GM21723 (cell line): ENCODE results near the gene DAAM2.

Experiments used
- ATAC-seq: cut with Tn5 transposase; IDR thresholded peaks from one replicate; pipeline ENCODE4 v1.9.1; 2021; ENCODE audit warnings: mild to moderate bottlenecking, moderate library complexity; ENCODE audit not compliant: unreplicated experiment

Gene DAAM2

DNA sequence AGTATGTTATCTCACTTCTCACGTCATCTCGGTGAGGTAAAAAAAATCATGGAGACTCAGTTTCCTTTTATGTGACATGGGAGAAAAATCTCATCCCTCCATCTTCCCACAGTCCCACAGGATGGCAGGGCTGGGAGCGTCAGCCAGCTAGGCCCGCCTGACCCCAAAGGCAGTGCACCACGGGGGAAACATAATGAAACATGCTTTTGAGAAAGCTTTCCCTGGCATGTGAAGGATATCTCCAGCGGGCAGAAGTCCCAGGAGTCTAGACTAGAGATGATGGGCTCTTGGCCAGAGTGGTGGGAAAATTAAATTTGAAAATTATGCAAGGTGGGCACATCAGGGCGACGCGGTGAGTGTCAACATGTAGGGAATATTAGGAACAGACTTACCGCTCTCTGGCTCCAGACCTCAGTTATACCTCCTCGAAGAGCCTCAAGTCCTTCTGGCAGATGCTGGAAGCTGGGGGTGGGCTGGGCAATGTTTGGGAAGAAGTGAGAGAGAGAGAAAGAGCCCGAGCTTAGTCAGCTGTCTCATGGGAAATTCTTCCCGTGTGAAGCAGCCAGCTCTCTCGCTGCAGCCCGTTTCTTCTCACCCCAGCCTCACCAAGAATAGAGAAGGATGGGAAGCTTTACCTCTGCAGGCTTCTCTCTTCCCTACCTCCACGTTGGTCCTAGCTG lies 89.8 kb downstream of the DAAM2 start:
- ATAC-seq: no peak

DNA sequence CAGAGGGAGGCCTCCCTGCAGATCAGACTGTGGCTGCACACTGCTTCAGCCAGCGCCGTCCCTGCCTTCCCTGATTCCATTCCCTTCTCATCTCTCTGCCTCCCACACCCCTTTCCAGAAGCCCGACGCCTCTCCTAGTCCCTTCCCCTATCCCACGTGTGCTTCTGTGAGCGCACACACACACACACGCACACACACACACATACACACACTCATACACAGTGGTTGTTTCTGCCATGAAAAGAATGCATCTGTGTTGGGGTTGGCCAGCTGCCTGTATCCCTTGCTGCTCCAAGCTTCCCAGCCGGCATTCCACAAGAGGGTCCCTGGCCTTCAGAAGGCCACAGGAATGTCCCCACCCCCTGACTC lies 90.3 kb downstream of the DAAM2 start:
- ATAC-seq: no peak

DNA sequence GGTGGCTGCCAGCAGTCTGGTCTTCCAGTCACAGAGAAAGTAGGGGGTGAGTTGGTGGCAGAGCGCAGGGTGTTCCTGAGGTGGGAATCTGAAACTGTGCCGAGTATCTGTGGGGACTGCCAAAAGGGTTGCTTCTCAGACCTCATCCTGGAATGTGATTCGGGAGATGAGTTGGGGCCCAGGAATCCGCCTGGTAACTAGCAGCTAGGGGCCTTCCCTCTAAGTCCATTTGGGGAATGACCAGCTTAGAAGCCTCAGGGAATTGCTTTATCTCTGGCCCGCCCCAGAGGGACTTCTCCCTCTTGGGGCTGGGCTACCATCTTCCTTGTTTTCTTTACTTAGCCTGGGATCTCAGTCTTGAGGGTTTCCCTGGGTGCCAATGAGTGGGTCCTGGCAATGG lies 92.5 kb downstream of the DAAM2 start:
- no peak for ATAC-seq

DNA sequence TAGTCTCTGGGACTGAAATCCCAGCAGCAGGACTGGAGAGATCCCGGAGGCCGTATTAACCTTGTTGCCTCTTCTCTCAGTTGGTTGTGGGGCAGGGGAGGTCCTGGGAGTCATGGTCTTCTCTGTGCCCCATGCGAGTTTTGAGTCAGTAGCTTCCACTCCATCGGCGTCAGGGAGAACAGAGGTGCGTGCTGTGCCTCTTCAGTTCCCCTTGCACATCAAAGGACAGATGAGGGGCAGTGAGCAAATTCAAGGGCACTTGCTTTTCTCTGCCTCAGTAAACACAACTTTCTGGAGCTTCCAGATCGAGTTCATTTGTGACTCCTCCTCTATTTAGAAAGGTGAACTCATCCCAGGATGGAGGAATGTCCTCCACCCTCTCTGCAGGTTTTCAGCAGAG lies 93.5 kb downstream of the DAAM2 start:
- no peak for ATAC-seq

DNA sequence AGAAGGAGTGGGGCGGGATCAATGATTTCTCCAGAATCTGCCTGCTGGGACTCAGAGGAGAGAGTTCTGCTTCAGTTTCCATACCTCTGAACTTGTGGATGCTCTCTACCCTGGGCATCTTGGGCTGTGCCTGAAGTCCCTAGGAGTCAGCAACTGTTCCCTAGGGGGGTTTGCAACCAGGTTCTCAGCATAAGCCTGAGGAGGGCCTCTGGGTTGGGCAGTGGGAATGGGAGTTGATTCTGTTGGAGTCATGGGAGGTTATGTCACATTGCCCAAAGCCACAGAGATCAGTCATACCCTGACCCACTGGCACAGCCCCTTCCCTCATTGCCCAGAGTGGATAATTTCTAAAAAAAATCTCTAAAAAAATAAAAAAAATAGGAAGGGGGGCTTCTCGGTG lies 94.7 kb downstream of the DAAM2 start:
- ATAC-seq: no peak

DNA sequence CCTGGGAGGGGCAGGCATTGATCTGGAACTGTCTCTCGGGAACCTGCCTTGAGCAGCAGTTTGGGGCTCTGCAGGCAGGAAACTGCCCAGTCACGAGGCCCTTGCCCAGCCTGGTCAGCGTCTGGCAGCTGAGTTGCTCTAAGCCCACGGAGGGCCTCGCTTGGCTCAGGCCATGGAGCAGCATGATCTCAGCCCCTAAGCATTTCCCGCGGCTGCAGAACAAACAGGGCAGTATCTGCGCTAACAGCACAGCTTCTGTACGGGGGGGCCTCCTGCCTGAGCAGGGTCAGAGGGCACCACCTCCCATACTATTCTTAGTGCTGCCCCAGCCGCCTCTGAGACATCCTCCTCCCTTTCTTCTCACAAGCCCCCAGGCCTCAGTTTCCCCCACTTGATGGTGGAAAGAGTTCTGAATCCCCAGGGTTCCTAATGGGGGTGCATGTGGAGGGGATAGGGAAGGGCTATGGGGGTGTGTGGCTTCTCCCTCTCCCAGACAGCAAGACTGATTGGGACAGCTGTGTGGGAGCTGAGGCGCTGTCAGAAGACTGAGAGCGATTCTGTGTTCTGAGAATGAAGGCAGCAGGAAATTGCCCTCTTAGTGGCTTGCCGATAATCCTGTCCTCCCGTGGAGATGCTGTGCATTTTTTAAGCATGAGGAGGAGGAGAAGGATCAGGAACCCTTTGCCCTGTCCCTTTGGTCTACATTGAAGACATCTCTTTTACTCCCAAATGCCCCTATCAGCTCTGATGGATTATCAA lies 95.7 kb downstream of the DAAM2 start:
- no peak for ATAC-seq

DNA sequence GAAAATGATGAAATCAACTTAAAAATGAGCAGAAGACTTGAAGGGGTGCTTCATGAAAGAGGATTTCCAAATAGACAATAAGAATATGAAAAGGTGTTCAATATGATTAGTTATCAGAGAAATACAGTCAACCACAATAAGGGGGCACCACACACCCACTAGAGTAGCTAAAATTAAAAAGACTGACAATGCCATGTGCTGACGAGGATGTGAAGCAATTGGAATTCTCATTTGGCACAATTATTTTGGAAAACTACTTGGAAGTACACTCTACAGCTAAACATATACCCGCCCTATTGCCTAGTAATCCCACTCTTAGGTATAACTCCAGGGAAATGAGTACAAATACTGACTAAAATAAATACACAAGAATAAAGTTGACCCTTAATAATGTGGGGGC lies 97.1 kb downstream of the DAAM2 start:
- ATAC-seq: no peak

DNA sequence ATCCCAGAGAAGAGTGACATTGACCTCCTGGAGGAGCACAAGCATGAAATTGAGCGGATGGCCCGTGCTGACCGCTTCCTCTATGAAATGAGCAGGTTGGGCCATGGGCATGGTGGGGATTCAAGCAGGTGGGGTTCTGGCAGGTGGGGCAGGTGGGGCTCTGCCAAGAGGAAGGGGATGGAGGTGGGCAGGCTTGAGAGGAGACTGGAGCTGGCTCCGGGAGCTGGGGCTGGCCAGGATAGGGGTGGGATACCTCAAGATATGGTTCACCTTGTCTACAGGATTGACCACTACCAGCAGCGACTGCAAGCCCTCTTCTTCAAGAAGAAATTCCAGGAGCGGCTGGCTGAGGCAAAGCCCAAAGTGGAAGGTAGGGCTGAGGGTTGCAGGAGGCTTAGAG lies 99.2 kb downstream of the DAAM2 start:
- ATAC-seq: no peak

DNA sequence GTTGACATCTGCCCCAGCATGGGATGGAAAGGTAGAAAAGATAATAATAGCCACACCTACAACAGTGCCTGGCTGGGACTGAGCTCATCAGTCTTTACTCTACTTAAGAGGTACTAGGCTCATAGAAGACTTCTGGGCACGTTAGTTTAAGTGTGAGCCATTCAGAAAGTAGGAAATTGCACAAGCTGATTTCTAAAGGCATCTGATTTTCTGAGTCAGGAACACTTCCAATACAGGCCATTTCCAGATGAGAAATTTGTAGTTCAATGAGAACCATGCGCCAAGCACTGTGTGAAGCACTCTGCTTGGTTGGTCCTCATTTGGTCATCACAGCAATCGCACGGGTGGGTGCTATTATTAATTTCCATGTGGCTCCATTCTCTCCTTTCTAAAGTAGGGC lies 99.8 kb downstream of the DAAM2 start:
- no peak for ATAC-seq

DNA sequence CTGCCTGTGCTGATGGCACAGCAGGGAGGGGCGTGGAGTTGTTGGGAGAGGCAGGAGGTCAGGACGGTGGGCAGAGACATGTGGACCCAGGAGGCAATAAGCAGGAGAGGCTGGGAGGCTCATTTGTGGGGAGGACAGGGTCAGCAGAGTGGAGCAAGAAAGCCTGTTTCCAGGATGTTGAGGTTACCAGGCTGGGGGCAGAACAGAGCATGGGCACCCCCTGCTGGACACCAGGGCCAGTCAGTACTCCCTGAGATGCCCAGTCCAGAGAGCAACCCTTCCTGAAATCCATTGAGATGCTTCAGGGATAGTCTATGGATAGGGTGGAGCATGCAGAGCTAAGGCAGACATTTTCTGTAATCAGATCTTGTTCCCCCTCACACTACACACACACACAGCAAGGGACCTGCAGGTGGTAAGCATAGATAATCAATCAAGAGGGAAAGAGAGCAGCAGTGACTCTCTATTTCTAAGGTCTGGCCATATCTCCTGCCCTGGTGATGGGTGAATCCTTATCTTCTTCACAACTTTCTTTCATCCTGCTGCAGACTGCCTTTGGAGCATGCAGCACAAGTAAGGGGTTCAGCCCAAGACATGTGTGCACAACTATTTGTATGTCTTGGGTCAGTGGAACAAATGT lies 100.4 kb downstream of the DAAM2 start:
- ATAC-seq: no peak

DNA sequence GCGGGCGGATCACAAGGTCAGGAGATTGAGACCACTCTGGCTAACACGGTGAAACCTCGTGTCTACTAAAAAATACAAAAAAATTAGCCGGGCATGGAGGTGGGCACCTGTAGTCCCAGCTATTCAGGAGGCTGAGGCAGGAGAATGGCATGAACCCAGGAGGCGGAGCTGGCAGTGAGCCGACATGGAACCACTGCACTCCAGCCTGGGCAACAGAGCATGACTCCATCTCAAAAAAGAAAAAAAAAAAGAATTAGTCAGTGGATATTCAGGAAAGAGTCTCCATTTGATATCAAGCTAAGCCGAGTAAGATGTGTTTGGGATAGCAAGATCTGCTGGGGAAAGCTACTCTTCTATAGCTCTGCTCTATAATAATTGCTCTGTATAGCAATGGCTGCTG lies 101.1 kb downstream of the DAAM2 start:
- no peak for ATAC-seq

DNA sequence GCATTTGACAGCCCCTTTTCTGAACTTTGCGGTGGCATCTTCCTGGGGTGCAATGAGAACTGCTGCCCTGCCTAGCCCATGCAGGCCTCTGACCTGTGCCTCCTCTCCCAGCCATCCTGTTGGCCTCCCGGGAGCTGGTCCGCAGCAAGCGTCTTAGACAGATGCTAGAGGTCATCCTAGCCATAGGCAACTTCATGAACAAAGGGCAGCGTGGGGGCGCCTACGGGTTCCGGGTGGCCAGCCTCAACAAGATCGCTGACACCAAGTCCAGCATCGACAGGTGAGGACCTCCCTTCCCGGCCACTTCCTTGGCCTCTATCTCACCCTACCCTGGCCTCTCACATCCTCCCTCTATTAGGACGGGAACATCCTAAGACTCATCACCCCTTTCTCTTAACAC lies 104.5 kb downstream of the DAAM2 start:
- ATAC-seq: no peak

DNA sequence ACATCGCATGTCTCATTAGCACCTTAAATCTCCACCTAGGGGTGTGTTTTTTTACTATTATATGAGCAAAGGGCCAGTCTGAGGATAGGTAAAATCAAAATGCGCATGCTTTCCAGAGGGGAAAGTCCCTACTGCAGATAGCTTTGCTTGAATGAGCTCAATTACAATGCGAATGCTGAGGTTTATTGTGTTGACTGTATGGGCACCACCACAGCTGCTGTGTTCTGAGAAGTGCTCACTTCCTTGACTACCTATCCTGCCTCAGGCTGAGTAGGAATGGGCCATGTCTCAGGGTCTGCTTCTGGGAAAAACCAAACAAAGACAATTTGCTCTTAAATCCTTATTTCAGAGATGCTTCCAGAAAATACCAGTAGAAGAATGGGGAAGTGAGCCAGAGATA lies 105.5 kb downstream of the DAAM2 start:
- no peak for ATAC-seq

DNA sequence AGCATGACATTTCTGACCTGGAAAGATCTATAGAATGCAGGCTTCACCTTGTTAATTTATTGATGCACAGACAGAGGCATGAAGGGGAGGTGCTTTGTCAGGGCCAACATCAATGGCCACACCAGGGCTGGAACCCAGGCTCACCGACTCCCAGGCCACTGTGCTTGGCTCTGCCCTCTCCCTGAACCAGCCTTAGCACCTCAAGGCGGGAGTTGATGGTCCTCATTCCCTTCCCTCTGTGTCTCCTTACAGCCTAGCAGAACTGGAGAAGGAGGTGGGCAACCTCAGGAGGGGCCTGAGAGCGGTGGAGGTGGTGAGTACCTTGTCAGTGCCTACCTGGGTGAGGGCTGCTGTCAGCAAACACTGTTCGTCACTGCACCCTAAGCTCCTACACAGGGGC lies 106.4 kb downstream of the DAAM2 start:
- ATAC-seq: no peak

DNA sequence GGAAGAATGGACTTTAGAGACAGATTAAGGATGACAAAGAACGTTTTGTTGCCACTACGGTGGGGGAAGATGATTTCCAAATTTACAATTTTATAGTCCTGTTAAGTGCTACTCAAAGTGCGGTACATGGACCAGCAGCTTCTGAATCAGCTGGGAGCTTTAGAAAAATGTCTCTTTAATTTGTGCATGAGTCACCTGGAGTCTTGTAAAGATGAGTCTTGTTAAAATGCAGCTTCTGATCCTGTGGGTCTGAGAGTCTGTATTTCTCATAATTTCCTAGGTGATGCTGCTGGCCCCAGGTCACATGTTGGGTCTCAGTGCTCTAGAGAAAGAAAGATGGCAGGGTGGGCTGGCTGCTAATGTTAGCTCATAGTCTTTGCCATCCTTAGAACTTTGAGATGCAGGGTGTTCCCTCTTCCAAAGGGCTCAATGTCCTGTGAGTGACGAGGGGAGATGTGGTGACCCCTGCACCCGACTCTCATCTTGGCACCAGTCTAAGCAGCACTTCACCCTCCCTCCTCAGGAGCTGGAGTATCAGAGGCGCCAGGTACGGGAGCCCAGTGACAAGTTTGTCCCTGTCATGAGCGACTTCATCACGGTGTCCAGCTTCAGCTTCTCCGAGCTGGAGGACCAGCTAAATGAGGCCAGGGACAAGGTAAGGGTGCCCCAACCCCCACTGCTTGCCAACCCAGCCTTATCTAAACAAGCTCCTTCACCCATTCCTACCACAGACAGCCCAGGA lies 107.5 kb downstream of the DAAM2 start:
- ATAC-seq: no peak

DNA sequence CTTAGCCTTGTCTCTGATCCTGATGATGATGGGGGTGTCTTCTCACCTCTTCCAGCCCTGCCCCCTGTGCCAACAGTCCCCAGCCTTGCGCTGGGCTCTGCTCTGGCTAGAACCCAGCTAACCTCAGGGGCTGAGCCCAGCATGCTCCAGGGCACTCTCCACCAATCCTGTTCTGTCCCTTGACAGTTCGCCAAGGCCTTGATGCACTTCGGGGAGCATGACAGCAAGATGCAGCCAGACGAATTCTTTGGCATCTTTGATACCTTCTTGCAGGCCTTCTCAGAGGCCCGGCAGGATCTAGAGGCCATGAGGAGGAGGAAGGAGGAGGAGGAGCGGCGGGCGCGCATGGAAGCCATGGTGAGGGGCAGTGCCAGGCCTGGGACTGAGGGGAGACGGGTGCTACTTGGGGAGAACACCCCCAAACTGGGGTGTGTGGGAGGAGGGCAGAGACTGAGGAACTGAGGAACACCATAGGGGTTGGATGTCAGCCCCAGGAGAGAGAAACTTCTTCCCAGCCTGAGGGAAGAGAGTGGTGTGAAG lies 109.0 kb downstream of the DAAM2 start:
- ATAC-seq: no peak

DNA sequence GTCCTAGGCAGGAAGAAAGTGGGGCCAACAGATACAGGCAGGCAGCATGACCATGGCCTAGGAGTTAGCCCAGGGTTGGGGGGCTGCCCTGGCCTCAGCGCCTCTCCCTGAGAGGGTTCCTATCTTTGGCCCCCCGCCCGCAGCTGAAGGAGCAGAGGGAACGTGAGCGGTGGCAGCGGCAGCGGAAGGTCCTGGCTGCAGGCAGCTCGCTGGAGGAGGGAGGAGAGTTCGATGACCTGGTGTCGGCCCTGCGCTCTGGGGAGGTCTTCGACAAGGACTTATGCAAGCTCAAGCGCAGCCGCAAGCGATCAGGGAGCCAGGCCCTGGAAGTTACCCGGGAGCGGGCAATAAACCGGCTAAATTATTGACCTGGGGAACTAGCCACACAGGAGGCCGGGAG lies 109.5 kb downstream of the DAAM2 start:
- no peak for ATAC-seq

DNA sequence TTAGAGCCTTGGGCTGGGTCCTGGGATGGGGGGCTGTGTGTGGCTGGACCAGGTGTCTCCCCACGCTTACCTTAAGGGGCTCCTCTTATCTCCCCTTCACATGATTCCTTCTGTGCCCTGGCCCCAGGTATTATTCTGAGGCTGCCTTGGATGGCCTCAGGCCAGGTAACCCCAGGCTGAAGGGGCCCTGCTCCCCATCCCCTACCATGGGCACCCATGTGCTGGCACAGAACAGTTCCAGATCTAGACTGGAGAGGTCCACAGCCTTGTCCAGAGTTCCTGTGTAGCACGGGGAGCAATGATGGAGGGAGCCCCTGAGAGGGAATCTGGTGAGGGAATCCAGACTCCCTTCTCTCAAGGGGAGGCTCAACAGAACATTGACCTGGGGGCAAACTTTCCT lies 110.0 kb downstream of the DAAM2 start:
- ATAC-seq: no peak

DNA sequence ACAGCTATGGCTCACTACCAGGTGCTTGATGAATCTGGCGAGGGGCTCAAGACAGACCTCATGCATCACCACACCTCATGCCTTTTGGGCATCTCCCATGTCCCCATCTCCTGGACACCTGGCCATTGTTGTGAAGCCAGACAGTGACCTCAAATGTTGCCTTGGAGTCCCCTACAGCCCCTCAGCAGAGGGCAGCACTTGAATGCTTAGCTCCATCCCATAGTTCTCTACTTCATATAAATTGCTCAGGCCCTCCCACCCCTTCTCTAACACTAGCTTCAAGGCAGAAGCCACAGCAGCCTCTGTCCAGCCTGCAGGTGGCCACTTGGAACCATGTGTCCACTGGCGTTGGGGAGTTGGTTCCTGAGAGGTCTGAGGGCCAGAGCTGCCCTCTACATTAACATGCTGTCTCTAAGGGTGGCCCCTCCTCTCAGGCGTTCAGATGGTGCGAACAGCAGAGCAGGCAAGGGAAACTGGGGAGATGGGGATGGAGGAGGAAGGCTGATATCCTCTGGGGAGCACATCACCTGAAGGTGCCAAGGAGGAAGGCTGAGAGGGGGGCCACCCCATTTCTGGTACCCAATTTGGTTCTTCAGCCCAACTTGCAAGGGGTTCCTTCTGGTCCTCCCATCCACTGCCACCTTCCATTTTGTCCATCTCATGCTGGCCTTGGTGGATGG lies 110.8 kb downstream of the DAAM2 start:
- no peak for ATAC-seq

DNA sequence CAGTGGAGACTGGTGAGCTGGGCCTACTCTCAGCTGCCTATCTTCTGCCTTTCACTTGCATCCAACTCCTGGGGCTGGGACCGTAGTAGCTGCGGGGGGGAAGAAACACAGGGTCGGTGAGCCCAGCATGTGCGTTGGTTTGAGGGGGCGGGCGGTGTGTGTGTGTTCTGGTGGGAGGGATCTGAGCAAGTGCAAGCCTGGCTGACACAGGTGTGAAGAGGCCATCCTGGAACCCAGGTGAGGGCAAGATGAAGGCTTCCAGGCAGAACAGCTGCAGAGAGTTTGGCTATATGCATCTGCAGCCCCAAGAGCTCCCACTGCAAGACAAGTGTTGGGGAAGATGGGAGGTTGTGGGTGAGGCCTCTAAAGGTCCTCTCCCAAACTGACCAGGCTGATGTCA lies 111.5 kb downstream of the DAAM2 start:
- ATAC-seq: no peak
